ENCODE results near the gene SLC4A5. TPM values are rescaled to one million over a fixed set of nuclear protein-coding genes. Genes with fewer than 3 reads are reported as not detected.

SLC4A5 gene
- total and polyA plus RNA-seq, 4 donors: 0.85 to 9.6 (median 3.9) TPM

- ATAC-seq (ENCODE audit: insufficient read depth, low FRiP score) (no peak), DNase-seq (no peak)
- WGBS, 2 donors: 81 to 88% methylated on average over 6 of the region's 6 CpGs
- no peaks in the 10 kb centered on the region for H3K9me3 ChIP-seq (ENCODE audit: control insufficient read depth in 4 of 4, insufficient read depth in 3 of 4, low read length in 3 of 4)
- no peak overlapping the region for H3K27ac ChIP-seq (ENCODE audit: low read depth in 1 of 2, low read length in 1 of 2)
- TF ChIP-seq CTCF (IDR thresholded peaks at IDR 0.05; ENCODE audit: control extremely low read depth, extremely low read depth): no peak
- no peak overlapping the region for H3K4me3 ChIP-seq
- H3K9ac ChIP-seq (ENCODE audit: insufficient read depth in 1 of 2, low read length in 2 of 2): no peak overlapping the region
- peaks cover 0 to 5% (median 1%) of the 10 kb centered on the region in 4 donors for H3K36me3 ChIP-seq (ENCODE audit: control insufficient read depth in 4 of 4, insufficient read depth in 4 of 4, low read length in 4 of 4)
- no peaks in the 10 kb centered on the region for H3K27me3 ChIP-seq (ENCODE audit: control insufficient read depth in 3 of 3, insufficient read depth in 3 of 3, low read length in 2 of 3)
- no peaks in the 10 kb centered on the region for H3K4me1 ChIP-seq (ENCODE audit: control insufficient read depth in 5 of 5, insufficient read depth in 5 of 5, low read length in 5 of 5)
These were observed 93.7 kb downstream of the SLC4A5 start for GRCh38 chr2:74249406-74250122.

GRCh38 chr2:74246496-74247195, 96.6 kb downstream of the SLC4A5 start:
- no peak overlapping the region for H3K4me3 ChIP-seq
- 90 to 92% methylated on average over 14 of the region's 14 CpGs for WGBS, 2 donors
- H3K36me3 ChIP-seq (ENCODE audit: control insufficient read depth in 4 of 4, insufficient read depth in 4 of 4, low read length in 4 of 4): peaks cover 0 to 3% (median 1%) of the 10 kb centered on the region in 4 donors
- no peaks in the 10 kb centered on the region for H3K27me3 ChIP-seq (ENCODE audit: control insufficient read depth in 3 of 3, insufficient read depth in 3 of 3, low read length in 2 of 3)
- no peak for ATAC-seq (ENCODE audit: insufficient read depth, low FRiP score)
- no peak for TF ChIP-seq CTCF (IDR thresholded peaks at IDR 0.05; ENCODE audit: control extremely low read depth, extremely low read depth)
- H3K9me3 ChIP-seq (ENCODE audit: control insufficient read depth in 4 of 4, insufficient read depth in 3 of 4, low read length in 3 of 4): no peaks in the 10 kb centered on the region
- DNase-seq: no peak
- no peak overlapping the region for H3K27ac ChIP-seq (ENCODE audit: low read depth in 1 of 2, low read length in 1 of 2)
- H3K9ac ChIP-seq (ENCODE audit: insufficient read depth in 1 of 2, low read length in 2 of 2): no peak overlapping the region
- H3K4me1 ChIP-seq (ENCODE audit: control insufficient read depth in 5 of 5, insufficient read depth in 5 of 5, low read length in 5 of 5): no peaks in the 10 kb centered on the region

- WGBS, 2 donors: 81 to 85% methylated on average over 3 of the region's 3 CpGs
- no peaks in the 10 kb centered on the region for H3K9me3 ChIP-seq (ENCODE audit: control insufficient read depth in 4 of 4, insufficient read depth in 3 of 4, low read length in 3 of 4)
- H3K27me3 ChIP-seq (ENCODE audit: control insufficient read depth in 3 of 3, insufficient read depth in 3 of 3, low read length in 2 of 3): no peaks in the 10 kb centered on the region
- no peaks in the 10 kb centered on the region for H3K4me1 ChIP-seq (ENCODE audit: control insufficient read depth in 5 of 5, insufficient read depth in 5 of 5, low read length in 5 of 5)
- peaks cover 0 to 3% (median 0%) of the 10 kb centered on the region in 4 donors for H3K36me3 ChIP-seq (ENCODE audit: control insufficient read depth in 4 of 4, insufficient read depth in 4 of 4, low read length in 4 of 4)
- no peak for TF ChIP-seq CTCF (IDR thresholded peaks at IDR 0.05; ENCODE audit: control extremely low read depth, extremely low read depth)
- no peak overlapping the region for H3K4me3 ChIP-seq
- no peak for ATAC-seq (ENCODE audit: insufficient read depth, low FRiP score)
- no peak overlapping the region for H3K9ac ChIP-seq (ENCODE audit: insufficient read depth in 1 of 2, low read length in 2 of 2)
- no peak for DNase-seq
- no peak overlapping the region for H3K27ac ChIP-seq (ENCODE audit: low read depth in 1 of 2, low read length in 1 of 2)
These were observed 98.9 kb downstream of the SLC4A5 start for GRCh38 chr2:74244286-74244685.

Measured in lung (tissue), 12 donors.